AG08396 (cell line): ENCODE results near the gene DENND5A.

Experiments
- DNase-seq: peaks from one replicate; pipeline ENCODE4 v3.0.0; 2012; ENCODE audit warnings: low spot score, mixed read lengths

Gene DENND5A

DNA sequence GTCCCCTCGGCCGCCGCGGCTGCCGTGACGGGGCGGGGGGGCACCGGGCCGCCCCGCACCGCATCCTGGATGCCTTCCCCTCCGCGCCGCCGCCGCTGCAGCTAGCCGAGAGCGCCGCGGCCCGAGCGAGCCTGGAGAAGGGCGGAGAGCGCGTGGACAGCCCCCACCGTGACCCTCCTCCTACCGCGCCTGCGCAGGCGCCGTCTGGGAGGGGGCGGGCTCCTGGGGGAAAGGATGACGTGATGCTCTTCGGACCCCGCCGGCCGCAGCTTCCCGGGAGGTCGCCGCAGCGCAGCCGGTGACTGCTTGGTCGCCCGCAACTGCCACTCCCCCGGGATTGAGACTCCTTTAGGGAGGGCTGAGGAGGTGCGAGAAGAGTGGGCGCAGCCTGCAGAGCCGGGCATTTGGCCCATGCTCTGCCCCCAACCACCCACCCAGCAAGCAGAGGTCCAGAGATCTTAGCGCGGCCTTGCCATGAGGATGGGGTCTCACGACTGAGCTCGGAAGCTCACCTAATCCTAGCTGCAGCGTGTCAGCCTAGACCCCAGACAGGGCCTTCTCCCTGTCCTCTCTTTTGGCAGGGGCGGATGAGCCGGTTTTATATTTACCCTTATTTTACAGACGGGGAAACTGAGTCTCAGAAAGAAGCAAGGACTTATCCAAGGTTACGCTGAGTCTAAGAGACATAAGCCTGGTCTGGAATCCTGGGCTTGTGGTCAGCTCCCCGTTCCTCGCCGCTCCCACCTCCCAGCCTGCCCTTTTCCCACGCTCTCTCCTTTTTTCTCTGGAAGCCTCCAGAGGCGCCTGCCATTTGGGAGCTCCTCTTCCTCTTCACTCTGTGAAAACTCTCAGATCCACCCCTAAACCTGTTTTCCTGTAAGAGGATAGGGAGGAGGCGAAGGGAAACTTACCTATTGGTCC, at the start of gene DENND5A:
TSS of gene DENND5A (minus strand) at position 140 of the 921 bp plus-strand sequence. CDS start 281 bp downstream, outside the sequence.
- DNase-seq: peak; percentile 99

DNA sequence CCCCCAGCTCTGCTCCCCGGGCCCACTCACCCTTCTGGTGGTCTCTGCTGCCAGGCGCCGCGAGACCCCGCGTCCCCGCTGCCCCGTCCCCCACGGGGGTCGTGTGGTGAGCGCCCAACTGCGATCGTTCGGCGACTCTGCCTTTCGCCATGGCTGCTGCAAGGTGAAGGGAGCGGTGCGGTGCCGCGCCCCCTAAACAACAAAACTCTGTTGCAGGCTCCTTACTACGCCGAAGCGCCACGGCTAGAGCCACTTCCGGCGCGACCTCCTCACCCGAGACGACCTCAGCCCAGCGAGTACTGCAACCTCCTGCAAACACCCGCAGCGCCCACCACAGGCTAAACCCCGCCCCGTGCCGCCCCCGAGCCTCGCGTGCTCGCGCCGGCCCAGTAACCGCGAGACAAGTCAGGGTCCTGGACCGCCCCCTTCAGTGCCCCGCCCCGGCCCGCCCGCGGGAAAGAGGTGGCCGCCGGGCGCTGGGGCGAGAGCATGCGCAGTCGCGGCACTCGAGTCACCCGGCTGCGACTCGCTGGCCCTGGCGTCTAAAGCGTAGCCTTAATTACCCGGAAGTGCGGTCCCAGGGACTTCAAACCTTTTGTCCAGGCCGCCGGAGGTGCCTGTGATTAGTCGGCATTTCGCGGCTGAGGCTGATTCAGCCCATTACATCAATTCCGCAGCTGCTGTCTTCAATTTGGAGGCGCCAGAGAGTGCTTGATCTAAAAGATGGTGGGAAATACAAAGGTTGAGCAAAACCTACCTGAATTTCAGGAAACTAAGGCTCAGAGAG, 49.3 kb upstream of the DENND5A start, which contains the start of gene TMEM41B:
TSS of gene TMEM41B (minus strand) at position 303 of the 787 bp plus-strand sequence. CDS start at position 151, 152 bp downstream.
- peak; percentile 100 for DNase-seq

DNA sequence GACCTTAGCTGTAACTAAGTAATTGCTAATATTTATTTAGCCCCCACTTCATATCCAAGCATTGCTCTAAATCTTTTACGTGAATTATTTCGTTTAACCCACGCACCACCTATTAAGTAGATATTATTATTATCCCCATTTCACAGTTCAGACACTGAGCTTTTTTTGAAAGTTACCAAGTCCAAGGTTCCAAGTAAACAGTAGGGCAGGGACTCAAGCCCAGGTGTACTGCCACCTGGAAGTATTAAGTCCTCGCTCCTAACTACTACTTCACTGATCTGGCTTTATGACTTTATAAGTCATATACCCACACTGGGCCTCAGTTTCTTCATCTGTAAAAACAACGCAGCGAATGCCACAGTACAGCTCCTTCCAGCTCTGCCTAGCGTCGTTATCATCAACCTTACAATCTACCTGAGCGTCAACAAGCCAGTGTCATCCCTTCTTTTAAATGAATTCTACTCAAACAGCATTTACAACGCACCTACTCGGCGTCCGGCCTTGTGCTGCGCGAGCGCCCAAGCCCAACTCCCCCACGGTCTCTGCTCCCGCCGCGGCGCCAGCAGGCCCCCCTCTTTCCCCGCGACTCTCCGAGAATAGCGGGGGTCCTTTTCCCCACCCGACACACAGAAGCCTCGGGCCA, 48.6 kb upstream of the DENND5A start:
- DNase-seq: peak; percentile 44

DNA sequence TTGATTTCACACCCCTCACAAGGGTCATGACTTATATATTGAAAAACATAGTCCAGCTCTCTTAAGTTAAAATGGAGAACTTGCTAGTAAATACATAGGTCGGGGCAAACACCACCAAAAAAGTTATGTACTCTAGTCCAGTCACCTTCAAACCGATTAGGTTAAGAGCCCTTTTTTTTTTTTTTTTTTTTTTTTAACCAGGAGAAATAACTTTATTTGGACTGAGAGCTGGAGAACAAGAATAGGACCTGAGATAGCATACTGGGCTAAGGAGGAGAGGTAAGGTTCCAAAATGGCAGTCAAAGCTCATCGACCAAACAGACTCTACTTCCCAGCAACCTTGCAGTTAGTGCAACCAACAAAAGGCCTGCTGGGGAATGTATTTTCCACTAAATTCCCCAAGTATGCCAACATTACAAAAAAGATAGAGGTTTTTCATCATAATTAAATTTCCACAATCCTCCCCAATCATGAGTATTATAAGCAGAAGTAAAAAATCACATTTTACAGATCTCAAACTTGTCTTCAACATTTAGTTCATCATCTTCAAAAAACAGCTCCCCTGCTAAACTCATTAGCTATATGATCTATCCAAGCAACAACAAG, 45.4 kb upstream of the DENND5A start:
- DNase-seq: no peak

DNA sequence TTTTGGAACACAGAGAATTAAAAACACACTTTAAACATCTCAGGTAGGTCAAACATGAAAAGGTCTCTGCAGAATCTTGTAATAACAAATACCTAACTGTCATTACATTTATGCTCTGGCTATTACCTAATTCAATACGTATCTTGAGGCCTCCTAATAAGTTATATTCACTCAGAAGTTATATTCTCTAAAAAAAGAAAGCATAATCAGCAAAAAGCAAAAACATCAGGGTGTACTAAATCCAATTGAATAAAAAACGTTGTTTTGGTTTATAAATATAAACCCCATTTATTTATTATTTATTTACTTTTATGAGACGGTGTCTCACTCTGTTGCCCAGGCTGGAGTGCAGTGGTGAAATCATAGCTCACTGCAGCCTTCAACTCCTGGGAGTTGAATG, 39.0 kb upstream of the DENND5A start:
- DNase-seq: no peak

DNA sequence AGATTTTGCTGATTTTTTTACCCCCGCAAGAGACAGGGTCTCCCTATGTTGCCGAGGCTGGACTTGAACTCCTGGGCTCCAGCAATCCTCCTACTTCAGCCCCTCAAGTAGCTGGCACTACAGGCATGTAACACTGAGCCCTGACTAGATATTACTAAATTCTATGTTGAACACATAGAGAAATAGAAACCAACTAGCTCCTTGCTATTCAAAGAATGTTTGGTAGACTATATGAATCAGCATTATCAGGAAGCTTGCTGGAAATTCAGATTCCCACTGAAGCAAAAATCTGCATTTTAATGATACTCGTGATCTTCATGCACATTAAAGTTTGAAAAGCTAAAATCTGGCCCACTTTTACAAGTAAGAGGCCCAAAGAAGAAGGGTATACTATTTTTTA, 37.3 kb upstream of the DENND5A start:
- DNase-seq: peak; percentile 37

DNA sequence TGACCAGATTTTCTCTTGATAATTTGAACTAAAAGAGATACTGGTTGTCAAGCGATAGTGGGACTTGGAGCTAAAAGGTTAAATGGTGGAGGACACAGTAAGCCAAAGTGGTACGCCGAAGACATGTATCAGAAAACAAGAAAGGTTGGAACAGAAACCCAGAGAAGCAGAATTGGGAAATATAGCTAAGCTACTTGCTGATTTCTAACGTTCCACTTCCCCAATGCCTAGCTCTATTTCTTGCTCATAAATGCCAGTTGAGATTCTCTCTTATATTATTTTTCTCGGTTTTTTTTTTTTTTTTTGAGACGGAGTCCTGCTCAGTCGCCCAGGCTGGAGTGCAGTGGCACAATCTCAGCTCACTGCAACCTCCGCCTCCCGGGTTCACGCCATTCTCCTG, 36.6 kb upstream of the DENND5A start:
- DNase-seq: no peak

DNA sequence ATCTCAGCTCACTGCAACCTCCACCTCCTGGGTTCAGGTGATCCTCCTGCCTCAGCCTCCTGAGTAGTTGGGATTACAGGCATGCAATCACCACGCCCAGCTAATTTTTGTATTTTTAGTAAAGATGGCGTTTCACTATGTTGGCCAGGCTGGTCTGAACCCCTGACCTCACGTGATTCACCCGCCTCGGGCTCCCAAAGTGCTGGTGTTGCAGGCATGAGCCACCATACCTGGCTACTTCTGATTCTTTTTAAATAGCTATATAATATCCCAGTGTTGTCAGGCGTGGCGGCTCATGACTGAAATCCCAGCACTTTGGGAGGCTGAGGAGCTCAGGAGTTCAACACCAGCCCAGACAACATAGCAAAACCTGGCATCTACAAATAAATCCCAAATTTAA, 28.5 kb upstream of the DENND5A start:
- DNase-seq: no peak

DNA sequence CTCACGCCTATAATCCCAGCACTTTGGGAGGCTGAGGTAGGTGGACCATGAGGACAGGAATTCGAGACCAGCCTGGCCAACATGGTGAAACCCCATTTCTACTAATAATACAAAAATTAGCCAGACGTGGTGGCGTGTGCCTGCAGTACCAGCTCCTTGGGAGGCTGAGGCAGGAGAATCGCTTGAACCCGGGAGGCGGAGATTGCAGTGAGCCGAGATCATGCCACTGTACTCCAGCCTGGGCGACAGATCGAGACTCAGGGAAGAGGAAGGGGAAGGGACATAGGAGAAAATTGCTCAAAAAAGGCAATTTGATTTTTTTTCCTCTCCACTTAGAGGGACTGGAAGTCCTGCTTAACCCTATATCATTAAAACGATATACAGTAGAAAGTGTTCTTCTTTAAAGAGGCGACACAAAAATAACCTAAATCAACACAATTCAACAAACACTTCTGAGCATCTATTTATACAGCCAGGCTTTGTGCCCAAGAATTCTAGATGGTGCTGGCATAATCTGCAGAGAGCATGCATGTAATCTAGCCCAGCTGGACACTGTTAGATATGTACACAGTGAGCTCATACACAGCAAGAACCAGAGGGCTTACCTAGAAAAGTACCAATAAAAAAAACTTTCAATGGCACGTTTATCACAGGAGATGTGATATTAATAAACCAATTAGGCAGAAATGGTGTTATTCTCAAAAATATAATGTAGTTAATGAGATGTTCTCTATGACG, 20.9 kb upstream of the DENND5A start:
- DNase-seq: no peak

DNA sequence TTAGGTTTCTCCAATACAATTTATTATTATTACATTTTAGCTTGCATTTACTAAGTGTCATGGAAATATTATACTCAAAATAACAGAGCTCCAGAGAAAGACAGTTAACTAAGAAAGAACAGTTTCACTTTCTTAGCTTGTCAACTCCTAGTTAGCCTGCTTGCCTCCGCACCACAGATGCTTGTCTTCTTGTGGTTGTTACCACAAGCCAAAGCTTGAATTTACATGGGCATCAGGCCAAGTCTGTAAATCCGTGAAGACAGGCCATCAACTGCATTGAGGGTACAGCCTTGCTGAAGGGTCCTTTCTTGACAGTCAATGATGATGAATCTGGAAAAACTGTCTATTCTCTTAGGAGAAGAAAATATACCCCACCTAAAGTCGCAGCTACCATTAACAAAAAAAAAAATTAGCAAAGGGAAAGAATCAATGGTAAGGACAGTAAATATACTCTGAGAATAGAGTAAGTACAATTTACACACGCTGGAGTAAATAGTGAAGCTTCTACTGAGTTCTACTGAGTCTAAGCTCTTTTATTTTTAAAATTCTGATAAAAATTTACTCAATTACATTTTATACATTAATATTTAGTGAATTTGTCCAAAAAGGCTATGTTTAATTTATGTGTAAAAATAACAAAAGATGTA, 15.6 kb upstream of the DENND5A start:
- DNase-seq: no peak

DNA sequence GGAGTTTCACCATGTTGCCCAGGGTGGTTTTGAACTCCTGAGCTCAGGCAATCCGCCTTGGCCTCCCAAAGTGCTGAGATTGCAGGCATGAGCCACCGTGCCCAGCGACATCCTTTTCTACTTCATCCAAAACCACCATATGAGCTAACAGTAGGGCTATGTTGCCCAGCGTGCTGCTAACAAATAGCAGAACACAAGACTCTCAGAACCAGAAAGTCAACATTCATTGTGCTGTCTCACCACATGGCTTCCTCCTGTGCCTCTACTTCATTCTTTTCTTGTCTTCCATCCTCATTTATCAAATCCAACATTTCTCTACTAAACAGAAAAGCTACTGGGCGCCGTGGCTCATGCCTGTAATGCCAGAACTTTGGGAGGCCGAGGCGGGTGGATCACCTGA, 12.0 kb upstream of the DENND5A start:
- no peak for DNase-seq

DNA sequence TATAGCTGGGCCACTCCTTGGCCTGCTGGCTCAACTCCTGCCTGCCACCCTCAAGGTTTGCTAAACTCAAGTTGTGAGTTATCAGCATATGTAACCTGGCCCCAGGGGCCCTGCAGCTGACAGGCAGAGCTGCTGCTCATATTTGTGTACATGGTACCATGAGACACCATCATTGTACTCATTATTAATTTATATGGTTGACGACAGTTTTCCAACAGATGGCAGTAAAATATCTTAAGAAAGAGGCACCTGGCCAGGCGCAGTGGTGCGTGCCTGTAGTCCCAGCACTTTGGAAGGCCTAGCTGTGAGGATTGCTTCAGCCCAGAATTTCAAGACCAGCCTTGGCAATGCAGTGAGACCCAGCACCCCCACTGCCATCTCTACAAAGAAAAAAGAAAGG, 11.4 kb upstream of the DENND5A start:
- DNase-seq: no peak

DNA sequence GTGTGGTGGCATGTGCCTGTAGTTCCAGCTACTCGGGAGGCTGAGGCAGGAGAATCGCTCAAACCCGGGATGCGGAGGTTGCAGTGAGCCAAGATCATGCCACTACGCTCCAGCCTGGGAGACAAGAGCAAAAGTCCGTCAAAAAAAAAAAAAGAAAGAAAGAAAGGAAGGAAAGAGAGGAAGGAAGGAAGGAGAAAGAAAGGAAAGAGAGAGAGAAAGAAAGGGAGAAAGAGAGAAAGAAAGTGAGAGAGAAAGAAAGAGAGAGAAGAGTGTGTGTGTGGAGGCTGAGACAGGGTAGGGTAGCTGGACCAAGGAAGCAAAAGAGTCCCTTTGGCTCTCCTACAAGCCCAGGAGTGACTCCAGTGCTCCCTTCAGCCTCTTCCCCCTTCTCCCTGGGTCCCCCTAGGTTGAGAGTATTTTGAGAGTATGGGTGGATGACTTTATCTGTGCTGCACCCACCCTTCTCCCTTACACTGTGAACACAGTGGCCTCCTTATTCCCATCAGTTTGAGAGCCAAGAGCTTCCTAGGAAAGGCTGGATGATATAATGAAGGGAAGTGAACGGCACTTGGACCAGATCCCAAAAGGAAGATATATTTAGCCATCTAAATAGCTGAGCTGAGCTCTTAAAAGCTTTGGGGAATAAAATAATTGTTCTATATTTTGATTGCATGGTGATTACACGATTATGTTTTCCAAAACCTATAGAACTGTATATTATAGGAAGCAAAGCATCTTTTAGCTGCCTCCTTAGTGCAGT, 9.5 kb upstream of the DENND5A start:
- no peak for DNase-seq

DNA sequence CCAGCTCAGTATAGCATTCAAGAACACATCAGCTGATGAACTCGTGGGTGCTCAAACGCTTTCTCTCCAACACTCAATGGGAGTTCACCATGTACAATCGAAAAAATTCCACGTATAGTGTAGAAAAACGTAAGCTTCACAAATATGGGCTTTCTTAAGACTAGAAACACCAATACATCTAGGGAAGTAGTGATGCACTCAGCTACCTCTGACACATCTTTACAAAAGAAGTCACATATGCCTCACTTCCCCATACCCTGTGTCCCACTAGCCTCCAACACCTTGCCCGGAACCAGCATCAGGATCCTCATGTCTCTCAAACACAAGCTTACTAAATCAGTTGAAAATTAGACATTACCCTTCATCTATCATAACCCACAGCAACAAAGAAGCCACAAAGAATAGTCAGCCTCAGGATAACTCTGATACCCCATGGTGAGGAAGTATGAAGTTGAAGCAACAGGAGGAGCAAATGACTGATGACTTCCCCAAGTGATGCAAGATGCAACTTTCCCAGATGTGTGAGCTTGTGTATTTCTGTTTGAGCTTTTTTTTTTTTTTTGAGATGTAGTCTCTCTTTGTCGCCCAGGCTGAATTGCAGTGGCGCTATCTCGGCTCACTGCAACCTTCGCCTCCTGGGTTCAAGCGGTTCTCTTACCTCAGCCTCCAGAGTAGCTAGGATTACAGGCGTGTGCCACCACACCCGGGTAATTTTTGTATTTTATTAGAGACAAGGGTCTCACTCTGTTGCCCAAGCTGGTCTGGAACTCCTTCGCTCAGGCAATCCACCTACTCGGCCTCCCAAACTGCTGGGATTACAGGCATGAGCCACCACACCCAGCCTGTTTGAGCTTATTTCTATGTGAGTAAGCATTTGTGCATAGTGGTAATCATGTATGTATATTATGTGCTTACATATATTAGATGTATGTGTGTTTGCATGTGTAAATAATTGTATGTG, 8.5 kb upstream of the DENND5A start:
- DNase-seq: no peak

DNA sequence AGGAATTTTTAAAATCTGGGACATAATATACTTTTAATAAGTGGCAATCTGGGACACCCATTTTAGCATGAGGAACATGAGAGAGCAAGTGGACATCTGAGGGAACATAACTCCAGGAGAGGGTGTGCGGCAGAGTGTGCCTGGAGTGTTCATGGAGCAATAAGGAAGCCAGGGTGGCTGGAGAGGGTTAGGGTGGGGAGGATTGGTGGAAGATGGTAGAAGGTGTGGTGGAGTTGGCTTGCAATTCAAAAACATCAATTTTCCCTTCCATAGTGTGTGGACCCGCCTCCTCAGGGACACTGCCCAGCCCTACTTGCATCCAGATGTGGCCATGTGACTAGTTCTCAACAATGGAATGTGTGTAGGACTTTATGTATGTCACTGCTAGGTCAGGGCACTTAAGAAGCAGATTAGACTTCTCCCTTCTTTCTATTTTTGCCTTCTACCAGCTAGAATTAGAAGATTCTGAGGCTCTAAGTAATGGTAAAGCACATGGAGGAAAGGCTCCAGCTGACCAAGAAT, 4.4 kb upstream of the DENND5A start:
- DNase-seq: no peak

DNA sequence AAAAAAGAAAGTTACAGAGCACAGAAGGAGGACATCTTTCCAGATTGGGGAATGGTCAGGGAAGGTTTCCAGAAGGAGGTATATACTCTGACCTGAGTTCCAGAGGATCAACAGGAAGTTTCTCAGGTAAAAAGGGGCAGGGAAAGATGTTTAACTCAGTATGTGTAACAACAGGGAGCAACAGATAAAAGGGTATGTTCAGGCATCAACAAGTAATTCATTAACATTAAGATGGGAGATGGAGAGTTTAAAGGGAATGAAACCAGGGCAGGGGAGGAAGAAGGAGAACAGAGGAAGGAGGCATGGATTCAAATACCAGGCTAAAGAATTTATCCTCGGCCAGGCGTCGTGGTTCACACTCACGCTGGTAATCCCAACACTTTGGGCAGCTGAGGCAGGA, 2.5 kb upstream of the DENND5A start:
- no peak for DNase-seq

DNA sequence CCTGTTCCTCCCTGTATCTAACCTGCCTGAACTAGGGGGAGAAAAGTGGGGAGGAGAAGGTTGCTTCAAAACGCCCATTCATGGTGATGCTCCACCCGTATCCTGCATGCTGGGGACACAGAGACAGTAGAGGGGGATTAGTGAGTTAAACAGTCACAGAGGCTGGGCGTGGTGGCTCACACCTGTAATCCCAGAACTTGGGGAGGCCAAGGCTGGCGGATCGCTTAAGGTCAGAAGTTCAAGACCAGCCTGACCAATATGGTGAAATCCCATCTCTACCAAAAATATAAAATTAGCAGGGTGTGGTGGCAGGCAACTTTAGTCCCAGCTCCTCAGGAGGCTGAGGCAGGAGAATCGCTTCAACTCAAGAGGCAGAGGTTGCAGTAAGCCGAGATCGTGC, 1.8 kb upstream of the DENND5A start:
- no peak for DNase-seq

DNA sequence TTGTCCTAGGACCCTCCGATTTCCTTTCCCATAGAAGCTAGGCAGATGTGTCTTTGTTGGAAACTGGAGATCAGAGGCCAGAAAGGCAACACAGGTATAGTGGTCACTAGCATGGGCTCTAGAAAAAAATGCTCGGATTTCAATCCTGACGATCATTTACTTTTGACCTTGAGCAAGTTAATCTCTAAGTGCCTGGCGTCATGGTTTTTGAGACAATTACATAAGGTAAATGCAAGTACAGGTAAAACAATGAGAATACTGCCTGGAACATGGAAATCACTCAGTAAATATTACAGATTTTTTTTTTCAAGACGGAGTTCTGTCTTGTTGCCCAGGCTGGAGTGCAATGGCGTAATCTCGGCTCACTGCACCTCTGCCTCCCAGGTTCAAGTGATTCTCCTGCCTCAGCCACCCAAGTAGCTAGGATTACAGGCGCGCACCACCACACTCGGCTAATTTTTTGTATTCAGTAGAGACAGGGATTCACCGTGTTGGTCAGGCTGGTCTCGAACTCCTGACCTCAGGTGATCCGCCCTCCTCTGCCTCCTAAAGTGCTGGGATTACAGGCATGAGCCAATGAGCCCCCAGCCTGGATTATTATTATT, 1.1 kb upstream of the DENND5A start:
- DNase-seq: no peak
